ENCODE data around the gene PSMD6. TPM values are rescaled to one million over a fixed set of nuclear protein-coding genes. Genes with fewer than 3 reads are reported as not detected.

Gene PSMD6
- total and polyA plus RNA-seq, 5 donors from 2014 or later = 86.7 to 139 (median 124) TPM

GRCh38 chr3:64003589-64003988 lies 19.7 kb downstream of the PSMD6 start:
- peaks cover 88% of the 10 kb centered on the region for H3K36me3 ChIP-seq (ENCODE audit: control insufficient read depth, insufficient read depth, low read length)
- H3K4me1 ChIP-seq (ENCODE audit: control insufficient read depth, insufficient read depth, low read length, poor library complexity, severe bottlenecking) = no peaks in the 10 kb centered on the region
- ATAC-seq (ENCODE audit: low read depth in 2 of 2) = no peak
- DNase-seq = no peak
- H3K9me3 ChIP-seq (ENCODE audit: control insufficient read depth in 2 of 2, low read length in 2 of 2) = no peaks in the 10 kb centered on the region
- H3K27me3 ChIP-seq (ENCODE audit: control insufficient read depth, insufficient read depth, low read length) = no peaks in the 10 kb centered on the region
- H3K36me3 Mint-ChIP-seq = peaks cover 28% of the 10 kb centered on the region
- H3K27me3 Mint-ChIP-seq = no peaks in the 10 kb centered on the region
- peak overlapping the region in 1 of 3 donors; percentile 31 for H3K27ac Mint-ChIP-seq
- no peak overlapping the region for H3K27ac ChIP-seq (ENCODE audit: insufficient read depth, low read length, poor library complexity, severe bottlenecking)
- H3K9me3 Mint-ChIP-seq = no peaks in the 10 kb centered on the region
- H3K4me3 ChIP-seq (ENCODE audit: low read depth, low read length) = no peak overlapping the region
- peaks cover 9 to 41% (median 20%) of the 10 kb centered on the region in 4 donors for H3K4me1 Mint-ChIP-seq
- H3K4me3 Mint-ChIP-seq = no peak overlapping the region

- Histone ChIP-seq H3K27ac (ENCODE audit: insufficient read depth, low read length, poor library complexity, severe bottlenecking) (no peak overlapping the region), H3K4me3 (ENCODE audit: low read depth, low read length) (no peak overlapping the region), H3K36me3 (ENCODE audit: control insufficient read depth, insufficient read depth, low read length) (peaks cover 88% of the 10 kb centered on the region), H3K4me1 (ENCODE audit: control insufficient read depth, insufficient read depth, low read length, poor library complexity, severe bottlenecking) (no peaks in the 10 kb centered on the region), H3K27me3 (ENCODE audit: control insufficient read depth, insufficient read depth, low read length) (no peaks in the 10 kb centered on the region), H3K9me3 (ENCODE audit: control insufficient read depth in 2 of 2, low read length in 2 of 2) (no peaks in the 10 kb centered on the region)
- ATAC-seq (ENCODE audit: low read depth in 2 of 2) (no peak), DNase-seq (no peak)
- no peaks in the 10 kb centered on the region for H3K9me3 Mint-ChIP-seq
- no peak overlapping the region for H3K4me3 Mint-ChIP-seq
- peaks cover 21 to 39% (median 26%) of the 10 kb centered on the region in 4 donors for H3K4me1 Mint-ChIP-seq
- no peaks in the 10 kb centered on the region for H3K27me3 Mint-ChIP-seq
- H3K27ac Mint-ChIP-seq = peak overlapping the region in 2 of 3 donors; percentile 22 to 55
- peaks cover 36% of the 10 kb centered on the region for H3K36me3 Mint-ChIP-seq
Observed at GRCh38 chr3:64002233-64002632, 21.1 kb downstream of the PSMD6 start.

- no peak overlapping the region for H3K27ac ChIP-seq (ENCODE audit: insufficient read depth, low read length, poor library complexity, severe bottlenecking)
- Mint-ChIP-seq H3K36me3 (peaks cover 51% of the 10 kb centered on the region), H3K27ac (peak overlapping the region in 2 of 3 donors; percentile 26 to 60), H3K4me1 (peaks cover 22 to 47% (median 35%) of the 10 kb centered on the region in 4 donors), H3K27me3 (no peaks in the 10 kb centered on the region), H3K9me3 (no peaks in the 10 kb centered on the region), H3K4me3 (no peak overlapping the region)
- no peaks in the 10 kb centered on the region for H3K4me1 ChIP-seq (ENCODE audit: control insufficient read depth, insufficient read depth, low read length, poor library complexity, severe bottlenecking)
- H3K27me3 ChIP-seq (ENCODE audit: control insufficient read depth, insufficient read depth, low read length) = no peaks in the 10 kb centered on the region
- no peaks in the 10 kb centered on the region for H3K9me3 ChIP-seq (ENCODE audit: control insufficient read depth in 2 of 2, low read length in 2 of 2)
- DNase-seq = no peak
- H3K36me3 ChIP-seq (ENCODE audit: control insufficient read depth, insufficient read depth, low read length) = peaks cover 88% of the 10 kb centered on the region
- ATAC-seq (ENCODE audit: low read depth in 2 of 2) = no peak
- no peak overlapping the region for H3K4me3 ChIP-seq (ENCODE audit: low read depth, low read length)
Observed at GRCh38 chr3:64000453-64001055, 22.7 kb downstream of the PSMD6 start.

GRCh38 chr3:63998852-63999754 lies 24.2 kb downstream of the PSMD6 start:
- H3K27me3 ChIP-seq (ENCODE audit: control insufficient read depth, insufficient read depth, low read length) = no peaks in the 10 kb centered on the region
- ATAC-seq (ENCODE audit: low read depth in 2 of 2) = no peak
- H3K9me3 ChIP-seq (ENCODE audit: control insufficient read depth in 2 of 2, low read length in 2 of 2) = no peaks in the 10 kb centered on the region
- H3K9me3 Mint-ChIP-seq = no peaks in the 10 kb centered on the region
- no peak overlapping the region for H3K27ac ChIP-seq (ENCODE audit: insufficient read depth, low read length, poor library complexity, severe bottlenecking)
- H3K27ac Mint-ChIP-seq = peak overlapping the region in 2 of 3 donors; percentile 60 to 77
- H3K36me3 ChIP-seq (ENCODE audit: control insufficient read depth, insufficient read depth, low read length) = peaks cover 89% of the 10 kb centered on the region
- H3K4me3 ChIP-seq (ENCODE audit: low read depth, low read length) = no peak overlapping the region
- H3K4me1 Mint-ChIP-seq = peaks cover 22 to 56% (median 35%) of the 10 kb centered on the region in 4 donors
- no peaks in the 10 kb centered on the region for H3K27me3 Mint-ChIP-seq
- no peak for DNase-seq
- no peaks in the 10 kb centered on the region for H3K4me1 ChIP-seq (ENCODE audit: control insufficient read depth, insufficient read depth, low read length, poor library complexity, severe bottlenecking)
- peaks cover 62% of the 10 kb centered on the region for H3K36me3 Mint-ChIP-seq
- no peak overlapping the region for H3K4me3 Mint-ChIP-seq

- H3K4me1 Mint-ChIP-seq = peaks cover 26 to 61% (median 34%) of the 10 kb centered on the region in 4 donors
- ATAC-seq (ENCODE audit: low read depth in 2 of 2) (no peak), DNase-seq (no peak)
- no peaks in the 10 kb centered on the region for H3K9me3 ChIP-seq (ENCODE audit: control insufficient read depth in 2 of 2, low read length in 2 of 2)
- no peak overlapping the region for H3K4me3 Mint-ChIP-seq
- H3K36me3 Mint-ChIP-seq = peaks cover 72% of the 10 kb centered on the region
- peak overlapping the region in 2 of 3 donors; percentile 84 to 88 for H3K27ac Mint-ChIP-seq
- H3K27me3 ChIP-seq (ENCODE audit: control insufficient read depth, insufficient read depth, low read length) = no peaks in the 10 kb centered on the region
- H3K4me3 ChIP-seq (ENCODE audit: low read depth, low read length) = no peak overlapping the region
- no peaks in the 10 kb centered on the region for H3K4me1 ChIP-seq (ENCODE audit: control insufficient read depth, insufficient read depth, low read length, poor library complexity, severe bottlenecking)
- no peaks in the 10 kb centered on the region for H3K27me3 Mint-ChIP-seq
- H3K9me3 Mint-ChIP-seq = no peaks in the 10 kb centered on the region
- peaks cover 98% of the 10 kb centered on the region for H3K36me3 ChIP-seq (ENCODE audit: control insufficient read depth, insufficient read depth, low read length)
- H3K27ac ChIP-seq (ENCODE audit: insufficient read depth, low read length, poor library complexity, severe bottlenecking) = no peak overlapping the region
Observed at GRCh38 chr3:63995086-63995485, 28.2 kb downstream of the PSMD6 start.

GRCh38 chr3:63993653-63994079 lies 29.6 kb downstream of the PSMD6 start:
- no peaks in the 10 kb centered on the region for H3K9me3 ChIP-seq (ENCODE audit: control insufficient read depth in 2 of 2, low read length in 2 of 2)
- Mint-ChIP-seq H3K4me3 (no peak overlapping the region), H3K27ac (peak overlapping the region; percentile 67 to 86 (median 69)), H3K9me3 (no peaks in the 10 kb centered on the region), H3K4me1 (peaks cover 23 to 54% (median 26%) of the 10 kb centered on the region in 4 donors), H3K27me3 (no peaks in the 10 kb centered on the region), H3K36me3 (peaks cover 69% of the 10 kb centered on the region)
- H3K4me1 ChIP-seq (ENCODE audit: control insufficient read depth, insufficient read depth, low read length, poor library complexity, severe bottlenecking) = no peaks in the 10 kb centered on the region
- H3K27me3 ChIP-seq (ENCODE audit: control insufficient read depth, insufficient read depth, low read length) = no peaks in the 10 kb centered on the region
- H3K36me3 ChIP-seq (ENCODE audit: control insufficient read depth, insufficient read depth, low read length) = peaks cover 98% of the 10 kb centered on the region
- DNase-seq = peak; percentile 38 to 67 (median 66)
- H3K27ac ChIP-seq (ENCODE audit: insufficient read depth, low read length, poor library complexity, severe bottlenecking) = no peak overlapping the region
- H3K4me3 ChIP-seq (ENCODE audit: low read depth, low read length) = no peak overlapping the region
- ATAC-seq (ENCODE audit: low read depth in 2 of 2) = peak; percentile 74 to 82

GRCh38 chr3:63992516-63993209 lies 30.6 kb downstream of the PSMD6 start:
- H3K4me1 Mint-ChIP-seq = peaks cover 14 to 50% (median 23%) of the 10 kb centered on the region in 4 donors
- no peaks in the 10 kb centered on the region for H3K9me3 Mint-ChIP-seq
- H3K36me3 ChIP-seq (ENCODE audit: control insufficient read depth, insufficient read depth, low read length) = peaks cover 98% of the 10 kb centered on the region
- no peaks in the 10 kb centered on the region for H3K27me3 ChIP-seq (ENCODE audit: control insufficient read depth, insufficient read depth, low read length)
- H3K27me3 Mint-ChIP-seq = no peaks in the 10 kb centered on the region
- H3K4me1 ChIP-seq (ENCODE audit: control insufficient read depth, insufficient read depth, low read length, poor library complexity, severe bottlenecking) = no peaks in the 10 kb centered on the region
- no peaks in the 10 kb centered on the region for H3K9me3 ChIP-seq (ENCODE audit: control insufficient read depth in 2 of 2, low read length in 2 of 2)
- peaks cover 73% of the 10 kb centered on the region for H3K36me3 Mint-ChIP-seq
- no peak for ATAC-seq (ENCODE audit: low read depth in 2 of 2)
- no peak for DNase-seq
- H3K27ac ChIP-seq (ENCODE audit: insufficient read depth, low read length, poor library complexity, severe bottlenecking) = no peak overlapping the region
- H3K4me3 Mint-ChIP-seq = no peak overlapping the region
- no peak overlapping the region for H3K4me3 ChIP-seq (ENCODE audit: low read depth, low read length)
- H3K27ac Mint-ChIP-seq = peak overlapping the region in 2 of 3 donors; percentile 40 to 86

All from CD4-positive, CD25-positive, alpha-beta regulatory T cell (primary cell).